Measurements from ENCODE around the gene PPP1R9B.

Gene PPP1R9B

DNA sequence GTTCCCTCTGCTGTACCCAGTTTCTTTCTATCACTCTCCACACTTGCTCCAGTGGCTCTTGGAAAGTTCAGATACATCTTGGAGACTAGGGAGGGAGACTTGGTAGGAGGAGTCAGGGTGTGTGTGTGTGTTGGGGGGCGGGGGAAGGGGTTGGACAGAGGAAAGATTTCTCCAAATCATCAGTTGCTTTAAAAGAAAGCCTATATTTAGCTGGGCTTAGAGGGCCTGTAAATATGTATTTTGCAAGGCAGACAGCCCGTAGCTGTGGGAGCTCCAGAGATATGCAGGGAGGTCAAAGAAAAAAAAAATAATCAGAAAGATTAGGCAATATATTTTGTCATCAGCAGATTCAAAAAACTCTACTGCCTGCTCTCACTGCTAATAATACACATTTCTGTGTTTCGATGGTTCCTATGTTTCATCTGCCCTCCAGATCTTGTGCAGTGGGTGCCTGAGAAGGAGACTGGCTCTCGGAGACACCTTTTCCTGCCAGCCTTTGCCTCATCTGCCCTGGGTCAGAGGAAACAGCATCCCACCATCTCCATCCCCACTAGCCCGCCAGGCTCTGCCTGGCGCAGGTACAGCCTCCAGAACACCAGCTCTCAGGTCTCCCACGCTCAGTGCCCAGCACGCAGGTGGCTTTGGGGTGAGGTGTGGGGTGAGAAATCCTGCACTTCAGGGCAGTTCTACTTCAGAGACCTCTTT lies 4.8 kb upstream of the PPP1R9B start:
- no peaks in the 10 kb centered on the region for H3K36me3 ChIP-seq
- TF ChIP-seq Cebpa-rat (IDR thresholded peaks at IDR 0.05), result no peak
- H3K27me3 ChIP-seq, result no peaks in the 10 kb centered on the region
- peaks cover 41 to 60% (median 45%) of the 10 kb centered on the region in 10 experiments for H3K4me1 ChIP-seq
- H3K4me3 ChIP-seq, result no peak overlapping the region
- H3K9me3 ChIP-seq (replicated peaks in 1 of 11), result no peaks in the 10 kb centered on the region
- peak overlapping the region in 10 of 11 experiments; percentile 1 to 66 (median 48); a peak in 15 of 22 replicates for H3K9ac ChIP-seq
- peaks cover 0 to 4% (median 0%) of the 10 kb centered on the region in 11 experiments; a peak in 8 of 22 replicates for H4K20me1 ChIP-seq
- peak overlapping the region; percentile 76 to 98 (median 96) for H3K4me2 ChIP-seq
- peak overlapping the region in 9 of 11 experiments; percentile 16 to 60 (median 50); a peak in 15 of 22 replicates for H3K27ac ChIP-seq

- peak overlapping the region in 8 of 11 experiments; percentile 11 to 66 (median 53); a peak in 8 of 22 replicates for H3K9ac ChIP-seq
- peaks cover 41 to 60% (median 45%) of the 10 kb centered on the region in 10 experiments for H3K4me1 ChIP-seq
- H3K4me2 ChIP-seq, result peak overlapping the region; percentile 76 to 98 (median 96)
- H3K36me3 ChIP-seq, result peaks cover 0 to 5% (median 2%) of the 10 kb centered on the region in 11 experiments; a peak in 9 of 22 replicates
- H3K9me3 ChIP-seq (replicated peaks in 1 of 11), result no peaks in the 10 kb centered on the region
- H3K27me3 ChIP-seq, result no peaks in the 10 kb centered on the region
- peak overlapping the region in 6 of 11 experiments; percentile 20 to 95 (median 52); a peak in 10 of 22 replicates for H3K27ac ChIP-seq
- peaks cover 0 to 10% (median 6%) of the 10 kb centered on the region in 11 experiments; a peak in 9 of 22 replicates for H4K20me1 ChIP-seq
- no peak overlapping the region for H3K4me3 ChIP-seq
- no peak for TF ChIP-seq Cebpa-rat (IDR thresholded peaks at IDR 0.05)
Observed at GRCh38 chr17:50154604-50155003, 4.1 kb upstream of the PPP1R9B start.

DNA sequence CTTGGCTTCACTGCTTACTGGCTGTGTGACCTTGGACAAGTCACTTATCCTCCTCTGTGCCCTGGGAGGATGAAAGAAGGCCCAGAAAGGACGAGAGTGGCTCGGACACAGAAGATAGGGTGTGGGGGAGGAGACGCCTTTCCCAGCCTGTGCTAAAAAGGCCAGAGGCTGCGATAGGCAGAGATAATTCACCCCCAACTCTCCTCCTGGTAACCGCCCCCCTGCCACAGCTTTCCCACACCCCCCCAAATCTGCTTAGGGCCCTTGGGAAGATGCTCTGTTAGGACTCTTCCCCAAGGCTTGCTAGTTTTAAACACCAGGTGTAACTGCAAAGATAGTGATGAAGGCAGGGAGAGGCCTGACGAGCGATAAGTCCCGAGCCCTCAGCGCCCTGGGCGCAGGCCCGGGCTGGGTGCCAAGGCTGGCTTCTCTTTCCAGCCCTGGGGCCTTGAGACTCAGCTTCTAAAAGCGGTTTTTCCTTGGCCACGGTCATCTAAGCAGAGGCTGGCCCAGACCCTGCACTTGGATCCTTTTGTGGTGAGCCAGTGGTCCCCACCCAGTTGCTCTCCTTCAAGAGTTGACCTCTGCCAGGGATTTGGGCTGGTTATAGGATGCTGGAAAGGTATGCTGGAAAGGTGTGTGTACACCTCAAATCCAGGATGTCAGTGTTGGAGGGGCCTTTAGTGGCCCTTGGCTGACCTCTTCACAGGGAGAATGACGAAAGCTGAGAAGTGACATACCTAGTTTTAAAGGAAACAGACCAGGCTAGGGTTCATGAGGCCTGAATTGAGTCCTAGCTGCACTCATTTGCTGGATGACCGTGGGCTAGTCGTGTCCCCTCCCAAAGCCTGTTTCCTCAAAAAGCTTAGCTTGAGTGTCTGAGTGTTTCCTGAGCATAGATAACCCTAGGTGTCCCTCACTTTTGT lies 3.4 kb upstream of the PPP1R9B start:
- H3K27ac ChIP-seq, result peak overlapping the region in 7 of 11 experiments; percentile 14 to 97 (median 83); a peak in 12 of 22 replicates
- H3K4me2 ChIP-seq, result peak overlapping the region in 10 of 11 experiments; percentile 78 to 98 (median 96); a peak in 21 of 22 replicates
- peaks cover 41 to 60% (median 45%) of the 10 kb centered on the region in 10 experiments for H3K4me1 ChIP-seq
- no peak overlapping the region for H3K4me3 ChIP-seq
- no peaks in the 10 kb centered on the region for H3K27me3 ChIP-seq
- peaks cover 0 to 10% (median 7%) of the 10 kb centered on the region in 11 experiments; a peak in 12 of 22 replicates for H3K36me3 ChIP-seq
- H4K20me1 ChIP-seq, result peaks cover 0 to 16% (median 9%) of the 10 kb centered on the region in 11 experiments; a peak in 9 of 22 replicates
- TF ChIP-seq Cebpa-rat (IDR thresholded peaks at IDR 0.05), result no peak
- H3K9me3 ChIP-seq (replicated peaks in 1 of 11), result no peaks in the 10 kb centered on the region
- H3K9ac ChIP-seq, result no peak overlapping the region

DNA sequence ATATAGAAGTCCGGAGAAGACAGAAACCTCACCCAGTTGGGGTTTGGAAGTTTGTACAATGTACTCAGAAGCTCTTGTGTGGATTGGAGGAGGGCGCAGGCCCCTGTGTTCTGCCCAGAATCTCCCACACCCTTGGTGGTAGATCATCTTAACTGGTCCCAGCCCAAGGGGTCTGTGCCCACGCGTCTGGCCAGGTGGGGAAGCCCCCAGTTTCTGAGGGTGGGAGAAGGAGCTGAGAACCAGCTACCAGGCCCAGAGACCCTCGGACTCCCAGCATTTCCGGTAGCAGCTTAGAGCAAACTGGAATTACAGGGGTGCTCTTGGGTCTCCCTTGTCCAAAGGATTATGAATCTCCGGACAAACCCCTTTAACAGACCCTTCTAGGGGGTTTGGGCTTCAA lies 2.3 kb upstream of the PPP1R9B start:
- Histone ChIP-seq H3K9me3 (replicated peaks in 1 of 11) (no peaks in the 10 kb centered on the region), H4K20me1 (peaks cover 3 to 27% (median 16%) of the 10 kb centered on the region in 11 experiments; a peak in 19 of 22 replicates), H3K9ac (peak overlapping the region in 5 of 11 experiments; percentile 97 to 99 (median 99); a peak in 5 of 22 replicates), H3K27ac (peak overlapping the region; percentile 7 to 97 (median 95); a peak in 18 of 22 replicates), H3K4me2 (peak overlapping the region; percentile 81 to 98 (median 96)), H3K27me3 (no peaks in the 10 kb centered on the region), H3K36me3 (peaks cover 0 to 14% (median 7%) of the 10 kb centered on the region in 11 experiments; a peak in 13 of 22 replicates), H3K4me1 (peaks cover 41 to 56% (median 45%) of the 10 kb centered on the region in 10 experiments), H3K4me3 (peak overlapping the region in 4 of 10 experiments; percentile 96 to 100 (median 99); a peak in 3 of 20 replicates)
- no peak for TF ChIP-seq Cebpa-rat (IDR thresholded peaks at IDR 0.05)

GRCh38 chr17:50151937-50152547 lies 1.6 kb upstream of the PPP1R9B start:
- H3K9me3 ChIP-seq (replicated peaks in 1 of 11), result no peaks in the 10 kb centered on the region
- TF ChIP-seq Cebpa-rat (IDR thresholded peaks at IDR 0.05), result no peak
- H3K9ac ChIP-seq, result peak overlapping the region; percentile 66 to 99 (median 98); a peak in 21 of 22 replicates
- peaks cover 10 to 34% (median 22%) of the 10 kb centered on the region in 11 experiments for H4K20me1 ChIP-seq
- H3K4me1 ChIP-seq, result peaks cover 42 to 63% (median 49%) of the 10 kb centered on the region in 10 experiments
- peak overlapping the region; percentile 58 to 97 (median 95) for H3K27ac ChIP-seq
- H3K4me3 ChIP-seq, result peak overlapping the region; percentile 93 to 100 (median 99)
- H3K27me3 ChIP-seq, result no peaks in the 10 kb centered on the region
- peak overlapping the region; percentile 81 to 98 (median 96) for H3K4me2 ChIP-seq
- H3K36me3 ChIP-seq, result peaks cover 0 to 21% (median 12%) of the 10 kb centered on the region in 11 experiments; a peak in 14 of 22 replicates

DNA sequence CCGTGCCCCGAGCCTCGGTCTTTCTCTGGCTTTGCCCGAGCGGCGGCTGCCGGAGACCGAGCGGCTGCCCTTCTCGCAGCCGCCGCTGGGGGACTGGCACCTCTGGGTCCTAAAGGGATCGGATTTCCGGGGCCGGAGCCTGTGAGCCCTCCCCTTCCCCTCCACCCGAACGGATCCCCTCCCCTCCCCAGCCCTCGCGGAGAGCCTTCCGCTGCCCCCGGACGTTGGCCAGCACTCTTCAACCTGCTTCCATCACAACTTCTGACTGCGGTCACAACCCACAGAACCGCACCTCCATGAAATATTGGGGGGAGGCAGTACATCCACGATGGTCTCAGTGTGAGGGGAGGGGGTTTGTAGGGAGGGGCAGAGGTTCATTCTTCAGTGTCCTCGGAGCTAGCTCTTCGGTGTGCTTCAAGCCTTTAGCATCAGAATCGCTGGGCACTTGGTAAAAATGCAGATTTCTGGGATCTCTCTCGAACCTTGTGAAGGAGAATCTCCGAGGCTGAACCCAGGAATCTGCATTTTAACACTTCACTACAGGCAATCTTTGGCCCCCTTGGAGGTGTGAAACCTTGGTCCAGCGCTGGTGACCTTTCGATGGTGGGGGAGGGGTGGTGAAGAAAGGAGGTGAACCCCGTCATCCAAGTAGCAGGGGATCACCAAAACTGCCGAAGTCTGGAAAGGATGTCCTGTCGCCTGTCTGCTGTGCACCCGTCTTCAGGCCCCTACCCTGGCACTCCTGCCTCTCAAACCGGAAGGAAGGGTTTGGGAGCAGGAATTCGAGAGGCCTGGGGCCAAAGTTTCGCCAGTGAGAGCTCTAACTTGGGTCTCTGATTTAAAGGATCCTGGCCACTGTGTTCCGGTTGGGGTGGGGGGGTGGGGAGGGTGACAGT lies 812 bp upstream of the PPP1R9B start:
- H3K9me3 ChIP-seq (replicated peaks in 1 of 11), result no peaks in the 10 kb centered on the region
- H3K4me3 ChIP-seq, result peak overlapping the region; percentile 93 to 100 (median 99)
- peak overlapping the region; percentile 49 to 97 (median 95) for H3K27ac ChIP-seq
- H3K4me2 ChIP-seq, result peak overlapping the region; percentile 81 to 98 (median 96)
- peaks cover 17 to 41% (median 30%) of the 10 kb centered on the region in 11 experiments for H4K20me1 ChIP-seq
- H3K27me3 ChIP-seq, result no peaks in the 10 kb centered on the region
- peaks cover 48 to 71% (median 56%) of the 10 kb centered on the region in 10 experiments for H3K4me1 ChIP-seq
- peak overlapping the region; percentile 94 to 99 (median 98) for H3K9ac ChIP-seq
- TF ChIP-seq Cebpa-rat (IDR thresholded peaks at IDR 0.05), result no peak
- H3K36me3 ChIP-seq, result peaks cover 0 to 27% (median 19%) of the 10 kb centered on the region in 11 experiments; a peak in 16 of 22 replicates
